GM12801 (cell line): ENCODE results near the gene UNC79.

Experiments used
- CTCF ChIP-seq: IDR thresholded peaks from one replicate; pipeline ENCODE4 v1.5.1; 2011; ENCODE audit warnings: control low read depth; ENCODE audit not compliant: insufficient read length; ENCODE audit errors: extremely low read depth

UNC79 gene

DNA sequence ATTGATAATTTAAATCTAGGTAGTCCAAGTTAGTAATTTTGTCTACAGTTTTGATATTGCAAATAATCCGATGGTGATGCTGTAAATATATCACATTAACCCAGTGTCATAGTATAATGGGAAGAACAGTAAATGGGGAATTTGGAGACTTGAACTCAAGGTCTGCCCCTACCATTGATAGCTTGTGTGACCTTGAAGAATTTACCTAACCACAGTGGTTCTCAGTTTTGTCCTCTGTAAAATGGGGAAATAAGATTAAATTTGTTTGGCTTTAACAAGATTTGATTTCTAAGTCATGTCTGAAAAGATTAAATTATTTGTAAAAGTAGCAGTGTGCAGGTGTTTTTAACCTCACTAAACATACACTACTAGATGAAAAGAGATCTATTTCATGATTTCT is 100.9 kb downstream of the UNC79 start:
- no peak for TF ChIP-seq CTCF

DNA sequence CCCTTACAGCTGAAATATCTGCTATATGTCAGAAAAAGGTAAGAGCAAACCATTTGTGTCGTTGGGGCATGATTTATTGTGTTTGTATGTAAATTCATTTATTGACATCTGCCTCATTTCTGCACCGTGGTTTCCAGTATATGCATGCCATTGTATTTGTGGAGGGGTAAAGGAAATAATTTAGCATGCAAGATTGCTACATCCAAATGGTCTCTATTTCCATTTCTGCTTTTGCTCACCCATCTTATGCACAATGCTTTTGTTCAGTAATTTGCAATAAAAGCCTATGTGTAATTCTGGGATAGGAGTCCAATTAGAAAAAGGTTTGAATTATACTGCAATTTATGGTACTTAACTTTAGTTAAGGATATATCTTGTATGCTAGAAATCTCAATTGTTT is 101.8 kb downstream of the UNC79 start:
- TF ChIP-seq CTCF: no peak

GRCh38 chr14:93533437-93533836 is 102.7 kb downstream of the UNC79 start:
- TF ChIP-seq CTCF: no peak

DNA sequence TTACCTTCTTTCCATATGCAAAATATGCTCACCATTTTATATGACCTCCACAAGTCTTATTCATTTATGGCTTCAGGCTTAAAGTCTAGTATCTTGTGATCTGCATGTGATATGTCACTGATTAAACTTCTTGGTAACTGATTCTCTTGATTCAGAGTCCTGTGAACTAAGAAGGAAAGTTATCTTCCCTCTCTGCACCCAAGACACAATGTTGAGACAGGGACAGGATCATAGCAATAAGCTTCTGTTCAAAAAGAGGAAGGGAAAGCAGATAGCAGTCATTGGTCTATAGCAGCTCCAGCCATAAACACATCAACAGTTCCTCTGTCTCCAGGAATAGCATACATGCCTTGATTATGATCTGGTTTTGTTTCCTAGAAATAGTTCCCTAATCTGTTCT is 103.1 kb downstream of the UNC79 start:
- no peak for TF ChIP-seq CTCF

- TF ChIP-seq CTCF: no peak
Observed at GRCh38 chr14:93535537-93535936, 104.8 kb downstream of the UNC79 start.

- TF ChIP-seq CTCF: no peak
Observed at GRCh38 chr14:93536945-93537344, 106.2 kb downstream of the UNC79 start.

DNA sequence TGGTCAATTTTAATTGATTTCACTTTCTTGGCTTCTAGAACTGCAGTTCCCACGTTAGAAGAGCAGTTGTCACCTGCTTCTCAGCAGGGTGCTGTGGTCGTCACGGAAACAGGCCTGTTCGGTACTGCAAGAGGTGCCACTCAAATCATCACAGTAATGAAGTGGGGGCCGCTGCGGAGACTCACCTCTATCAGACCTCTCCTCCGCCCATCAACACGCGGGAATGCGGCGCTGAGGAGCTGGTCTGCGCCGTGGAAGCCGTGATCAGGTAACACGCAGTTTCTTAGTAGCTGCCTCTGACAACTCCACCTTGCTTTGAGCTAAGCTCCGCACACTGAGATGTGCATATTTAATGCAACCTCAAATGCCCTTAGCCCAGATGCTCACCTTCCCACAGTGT is 107.2 kb downstream of the UNC79 start:
- TF ChIP-seq CTCF: no peak

GRCh38 chr14:93538413-93538812 is 107.7 kb downstream of the UNC79 start:
- TF ChIP-seq CTCF: no peak
